Testis (tissue), 3 donors: ENCODE data around the gene BTN2A1. TPM values are rescaled to one million over a fixed set of nuclear protein-coding genes. Genes with fewer than 3 reads are reported as not detected.

Source experiments
- DNase-seq: peaks from one replicate; pipeline ENCODE4 v3.0.0-alpha.2; 2019
- H3K27ac ChIP-seq, 2 donors: fragments of 200-600 bp; sonication (generic); one replicate each; pipeline ENCODE4 v1.5.1; 2019
- H3K27me3 ChIP-seq: fragments of 200-600 bp; sonication (generic); one replicate; pipeline ENCODE4 v1.5.1; 2019
- H3K36me3 ChIP-seq: fragments of 200-600 bp; sonication (generic); one replicate; pipeline ENCODE4 v1.5.1; 2017; ENCODE audit warnings: low read depth; ENCODE audit errors: missing control alignments
- H3K4me1 ChIP-seq: fragments of 200-600 bp; sonication (generic); one replicate; pipeline ENCODE4 v1.5.1; 2019
- H3K4me3 ChIP-seq, 2 donors: fragments of 200-600 bp; sonication (generic); one replicate each; pipeline ENCODE4 v1.5.1; 2017 to 2019
- H3K9me3 ChIP-seq: fragments of 200-600 bp; sonication (generic); one replicate; pipeline ENCODE4 v1.5.1; 2017
- POLR2A ChIP-seq: fragments of 450-650 bp; IDR thresholded peaks from one replicate; pipeline ENCODE4 v1.6.1; 2017; ENCODE audit warnings: antibody characterized with exemption, mild to moderate bottlenecking, moderate library complexity
- WGBS, 2 donors: methylation state at CpG; one replicate each; pipeline ENCODE4 v1.1.5; 2018; 5-methylcytosine and 5-hydroxymethylcytosine counted together
- intact Hi-C: fragments of 100-400 bp; cut with DNase I; formaldehyde crosslinking; loops from one replicate; pipeline ENCODE4 v1.15.1; 2023; ENCODE audit warnings: low total_unique reads
- polyA plus RNA-seq: library from polyadenylated mRNA; stranded (reverse); fragments of 350-450 nt; fragmentation: Illumina TruSeq; extraction: RNeasy Lipid Tissue Mini Kit (QIAGEN cat#74804); gene quantifications from one replicate; pipeline ENCODE4 v1.2.3, GENCODE V29; 2014; ENCODE audit warnings: low read depth, low replicate concordance; ENCODE audit not compliant: insufficient read depth
- total RNA-seq, 2 donors: library from RNA; depleted of rRNA; stranded (reverse); fragments of >200 nt; gene quantifications; one replicate each; pipeline ENCODE4 v1.2.3, GENCODE V29; 2016
- TF ChIP-seq, protein P1 (sequence below), 3 experiments: fragments of 450-650 bp in 2 of 3; fragments of 200-600 bp in 1 of 3; sonication (generic) in 1 of 3; IDR thresholded peaks; one replicate each; pipeline ENCODE4 v1.5.1; 2016 to 2019; ENCODE audit warnings: antibody characterized with exemption in 3 of 3, mild to moderate bottlenecking in 2 of 3, moderate library complexity in 1 of 3

The BTN2A1 gene
- total and polyA plus RNA-seq, 3 donors from 2014 or later = 26.0 to 27.9 (median 27.6) TPM

DNA sequence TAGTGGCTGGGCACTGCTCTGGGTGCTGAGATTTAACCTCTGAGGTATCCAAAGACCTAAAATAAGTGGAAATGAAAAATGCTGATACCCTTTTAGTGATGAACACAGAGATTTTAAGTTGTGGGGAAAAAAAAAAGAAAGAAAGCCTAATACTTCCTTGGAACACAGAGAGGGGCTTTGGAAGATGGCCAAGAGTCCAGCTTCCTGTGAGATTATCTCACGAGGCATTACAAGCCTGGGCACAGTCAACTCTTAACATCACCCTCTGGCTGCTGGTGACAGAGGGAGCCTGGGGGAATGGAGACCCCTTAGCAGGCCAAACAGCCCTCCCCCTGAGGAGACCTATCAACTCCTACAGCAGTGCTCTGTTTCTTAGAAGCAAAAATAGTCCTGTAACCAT, 19.7 kb downstream of the BTN2A1 start:
- intact Hi-C loops = no loop called here
- Histone ChIP-seq H3K4me1 (peaks cover 13% of the 10 kb centered on the region), H3K27me3 (no peaks in the 10 kb centered on the region), H3K4me3 (no peak overlapping the region), H3K9me3 (no peaks in the 10 kb centered on the region), H3K36me3 (no peaks in the 10 kb centered on the region), H3K27ac (no peak overlapping the region)
- DNase-seq = no peak
- WGBS, 2 donors = 27 to 30% methylated on average over 1 of the region's 1 CpG
- TF ChIP-seq POLR2A = no peak
- TF ChIP-seq, protein P1, sequence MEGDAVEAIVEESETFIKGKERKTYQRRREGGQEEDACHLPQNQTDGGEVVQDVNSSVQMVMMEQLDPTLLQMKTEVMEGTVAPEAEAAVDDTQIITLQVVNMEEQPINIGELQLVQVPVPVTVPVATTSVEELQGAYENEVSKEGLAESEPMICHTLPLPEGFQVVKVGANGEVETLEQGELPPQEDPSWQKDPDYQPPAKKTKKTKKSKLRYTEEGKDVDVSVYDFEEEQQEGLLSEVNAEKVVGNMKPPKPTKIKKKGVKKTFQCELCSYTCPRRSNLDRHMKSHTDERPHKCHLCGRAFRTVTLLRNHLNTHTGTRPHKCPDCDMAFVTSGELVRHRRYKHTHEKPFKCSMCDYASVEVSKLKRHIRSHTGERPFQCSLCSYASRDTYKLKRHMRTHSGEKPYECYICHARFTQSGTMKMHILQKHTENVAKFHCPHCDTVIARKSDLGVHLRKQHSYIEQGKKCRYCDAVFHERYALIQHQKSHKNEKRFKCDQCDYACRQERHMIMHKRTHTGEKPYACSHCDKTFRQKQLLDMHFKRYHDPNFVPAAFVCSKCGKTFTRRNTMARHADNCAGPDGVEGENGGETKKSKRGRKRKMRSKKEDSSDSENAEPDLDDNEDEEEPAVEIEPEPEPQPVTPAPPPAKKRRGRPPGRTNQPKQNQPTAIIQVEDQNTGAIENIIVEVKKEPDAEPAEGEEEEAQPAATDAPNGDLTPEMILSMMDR (IDR thresholded peaks at IDR 0.05) = no peak

DNA sequence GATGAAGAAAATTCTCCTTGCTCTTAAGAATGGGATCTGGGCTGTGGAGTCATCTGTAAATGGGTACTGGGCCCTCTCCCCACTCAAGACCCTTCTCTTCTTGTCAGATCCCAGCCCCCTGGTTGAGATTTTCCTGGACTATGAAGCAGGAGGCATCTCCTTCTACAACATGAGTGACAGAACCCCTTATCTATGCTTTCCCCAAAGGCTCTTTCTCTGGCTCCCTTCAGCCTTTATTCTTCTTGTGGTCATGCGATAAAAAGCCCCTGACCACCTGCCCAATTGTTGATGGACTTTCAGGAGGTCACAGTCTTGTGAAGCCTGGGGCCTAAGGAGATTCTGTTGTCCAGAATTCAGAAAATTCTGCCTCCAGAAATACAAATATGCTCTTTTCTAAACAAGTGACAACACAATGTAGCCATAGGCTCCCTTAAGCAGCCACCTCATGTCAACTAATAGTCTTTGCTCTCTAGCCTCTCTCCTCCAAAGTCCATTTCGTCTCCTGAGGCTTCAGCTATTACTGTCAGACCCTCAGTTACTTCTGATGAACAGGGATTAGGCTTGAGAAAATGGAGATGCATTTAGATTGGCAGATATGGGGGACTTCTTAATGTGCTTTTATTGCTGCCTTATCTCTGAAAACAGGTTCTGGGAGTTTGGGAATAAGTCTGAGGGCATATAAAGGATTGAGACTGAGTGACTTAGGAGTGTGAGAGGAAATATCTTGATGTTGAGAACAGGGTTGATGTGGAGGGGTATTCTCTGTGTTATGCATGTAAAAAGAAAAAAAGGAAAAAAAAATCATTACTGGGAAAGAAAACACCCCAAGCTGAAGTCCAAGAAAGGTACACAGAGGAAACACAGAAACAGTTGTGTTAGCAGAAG, 20.6 kb downstream of the BTN2A1 start:
- no peak overlapping the region for H3K4me3 ChIP-seq
- H3K36me3 ChIP-seq = no peaks in the 10 kb centered on the region
- no peaks in the 10 kb centered on the region for H3K9me3 ChIP-seq
- 92 to 100% methylated on average over 2 of the region's 2 CpGs for WGBS, 2 donors
- no peak overlapping the region for H3K27ac ChIP-seq
- no peak for DNase-seq
- TF ChIP-seq POLR2A = no peak
- TF ChIP-seq, protein P1 (IDR thresholded peaks at IDR 0.05) = no peak
- peaks cover 10% of the 10 kb centered on the region for H3K4me1 ChIP-seq
- intact Hi-C loops = no loop called here
- H3K27me3 ChIP-seq = no peaks in the 10 kb centered on the region

DNA sequence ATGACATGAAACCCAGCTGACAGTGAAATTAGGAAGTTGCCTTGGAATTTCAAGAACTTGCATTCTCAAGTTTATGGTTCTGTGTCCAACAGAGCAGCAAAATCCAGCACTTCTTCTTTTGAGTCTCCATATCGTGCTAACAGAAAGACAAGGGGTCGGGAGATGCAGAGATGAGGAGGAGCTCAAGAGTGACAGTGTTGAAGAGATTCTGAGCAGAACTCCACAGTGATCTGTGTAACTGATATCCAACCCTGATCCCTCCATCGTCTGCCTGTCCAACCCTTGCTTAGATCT, 21.2 kb downstream of the BTN2A1 start:
- intact Hi-C loops = no loop called here
- 78 to 84% methylated on average over 3 of the region's 3 CpGs for WGBS, 2 donors
- H3K4me3 ChIP-seq = no peak overlapping the region
- TF ChIP-seq, protein P1 (IDR thresholded peaks at IDR 0.05) = no peak
- TF ChIP-seq POLR2A = no peak
- H3K27ac ChIP-seq = no peak overlapping the region
- peaks cover 8% of the 10 kb centered on the region for H3K4me1 ChIP-seq
- H3K36me3 ChIP-seq = no peaks in the 10 kb centered on the region
- no peaks in the 10 kb centered on the region for H3K27me3 ChIP-seq
- no peaks in the 10 kb centered on the region for H3K9me3 ChIP-seq
- no peak for DNase-seq

DNA sequence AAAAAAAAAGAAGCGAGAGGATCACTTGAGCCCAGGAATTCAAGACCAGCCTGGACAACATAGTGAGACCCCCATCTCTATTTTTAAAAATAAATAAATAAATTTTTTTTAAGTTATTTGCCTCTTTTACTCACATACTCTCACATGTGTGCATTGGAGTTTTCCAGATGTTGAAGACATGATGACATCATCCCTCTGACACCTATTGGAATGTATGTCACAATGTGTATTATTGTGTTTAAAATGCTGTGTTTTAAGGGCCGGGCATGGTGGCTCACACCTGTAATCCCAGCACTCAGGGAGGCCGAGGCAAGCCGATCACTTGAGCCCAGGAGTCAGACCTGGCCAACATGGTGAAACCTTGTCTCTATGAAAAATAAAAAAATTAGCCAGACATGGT, 24.6 kb downstream of the BTN2A1 start:
- intact Hi-C loops = no loop called here
- H3K27ac ChIP-seq = no peak overlapping the region
- TF ChIP-seq, protein P1 (IDR thresholded peaks at IDR 0.05) = no peak
- TF ChIP-seq POLR2A = no peak
- H3K4me3 ChIP-seq = no peak overlapping the region
- no peaks in the 10 kb centered on the region for H3K4me1 ChIP-seq
- DNase-seq = no peak
- no peaks in the 10 kb centered on the region for H3K9me3 ChIP-seq
- H3K36me3 ChIP-seq = no peaks in the 10 kb centered on the region
- no peaks in the 10 kb centered on the region for H3K27me3 ChIP-seq
- 93 to 96% methylated on average over 4 of the region's 4 CpGs for WGBS, 2 donors

DNA sequence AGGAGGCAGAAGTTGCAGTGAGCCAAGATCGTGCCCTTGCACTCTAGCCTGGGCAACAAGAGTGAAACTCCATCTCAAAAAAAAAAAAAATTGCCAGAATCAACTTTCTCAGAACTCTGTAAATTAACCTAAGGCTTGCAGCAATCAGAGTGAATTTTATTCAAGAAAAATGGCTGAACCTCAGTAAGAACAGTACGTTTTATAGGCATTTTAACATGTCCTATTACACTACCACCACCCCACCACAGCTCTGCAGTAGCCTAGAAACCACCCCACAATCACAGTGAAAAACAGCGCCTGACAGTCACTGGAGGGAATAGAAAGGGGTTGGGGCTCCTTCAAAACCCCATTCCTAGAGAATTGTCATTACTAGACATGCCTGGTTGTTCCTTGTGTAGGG, 26.0 kb downstream of the BTN2A1 start:
- no peaks in the 10 kb centered on the region for H3K36me3 ChIP-seq
- H3K9me3 ChIP-seq = no peaks in the 10 kb centered on the region
- intact Hi-C loops = no loop called here
- WGBS, 2 donors = 88 to 91% methylated on average over 3 of the region's 3 CpGs
- TF ChIP-seq POLR2A = no peak
- TF ChIP-seq, protein P1 (IDR thresholded peaks at IDR 0.05) = no peak
- H3K4me3 ChIP-seq = no peak overlapping the region
- no peak overlapping the region for H3K27ac ChIP-seq
- no peaks in the 10 kb centered on the region for H3K4me1 ChIP-seq
- no peak for DNase-seq
- H3K27me3 ChIP-seq = no peaks in the 10 kb centered on the region
